GM20000 (cell line): ENCODE data around the gene LDLRAP1.

Source experiments
- DNase-seq: peaks from one replicate; pipeline ENCODE4 v3.0.0; 2012; ENCODE audit warnings: low spot score
- TF ChIP-seq, protein P1 (sequence below): IDR thresholded peaks from 2 replicates; pipeline ENCODE4 v1.5.1; 2012; ENCODE audit warnings: mild to moderate bottlenecking, control low read depth; ENCODE audit errors: extremely low read depth, missing control alignments

LDLRAP1 gene

DNA sequence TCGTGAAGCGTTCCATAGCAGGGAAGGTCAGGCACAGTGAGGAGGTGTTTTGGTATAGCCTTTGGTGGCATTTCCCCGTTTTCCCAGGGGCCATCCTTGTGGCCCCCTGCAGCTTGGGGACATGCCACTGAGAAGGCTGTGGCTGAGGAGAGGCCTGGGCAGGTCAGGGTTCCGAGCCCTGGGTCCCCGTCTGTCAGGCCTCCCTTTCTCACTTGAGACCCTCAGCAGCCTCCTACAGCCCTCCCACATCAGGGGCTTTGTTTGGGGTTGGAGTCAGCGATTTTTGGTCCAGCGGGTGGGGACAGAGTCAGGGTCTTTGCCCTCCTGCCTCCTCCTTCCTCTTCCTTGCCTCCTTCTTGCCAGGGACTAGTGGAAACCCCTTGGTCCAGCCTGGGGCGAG lies 22.2 kb downstream of the LDLRAP1 start:
- TF ChIP-seq, protein P1, sequence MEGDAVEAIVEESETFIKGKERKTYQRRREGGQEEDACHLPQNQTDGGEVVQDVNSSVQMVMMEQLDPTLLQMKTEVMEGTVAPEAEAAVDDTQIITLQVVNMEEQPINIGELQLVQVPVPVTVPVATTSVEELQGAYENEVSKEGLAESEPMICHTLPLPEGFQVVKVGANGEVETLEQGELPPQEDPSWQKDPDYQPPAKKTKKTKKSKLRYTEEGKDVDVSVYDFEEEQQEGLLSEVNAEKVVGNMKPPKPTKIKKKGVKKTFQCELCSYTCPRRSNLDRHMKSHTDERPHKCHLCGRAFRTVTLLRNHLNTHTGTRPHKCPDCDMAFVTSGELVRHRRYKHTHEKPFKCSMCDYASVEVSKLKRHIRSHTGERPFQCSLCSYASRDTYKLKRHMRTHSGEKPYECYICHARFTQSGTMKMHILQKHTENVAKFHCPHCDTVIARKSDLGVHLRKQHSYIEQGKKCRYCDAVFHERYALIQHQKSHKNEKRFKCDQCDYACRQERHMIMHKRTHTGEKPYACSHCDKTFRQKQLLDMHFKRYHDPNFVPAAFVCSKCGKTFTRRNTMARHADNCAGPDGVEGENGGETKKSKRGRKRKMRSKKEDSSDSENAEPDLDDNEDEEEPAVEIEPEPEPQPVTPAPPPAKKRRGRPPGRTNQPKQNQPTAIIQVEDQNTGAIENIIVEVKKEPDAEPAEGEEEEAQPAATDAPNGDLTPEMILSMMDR = no peak

DNA sequence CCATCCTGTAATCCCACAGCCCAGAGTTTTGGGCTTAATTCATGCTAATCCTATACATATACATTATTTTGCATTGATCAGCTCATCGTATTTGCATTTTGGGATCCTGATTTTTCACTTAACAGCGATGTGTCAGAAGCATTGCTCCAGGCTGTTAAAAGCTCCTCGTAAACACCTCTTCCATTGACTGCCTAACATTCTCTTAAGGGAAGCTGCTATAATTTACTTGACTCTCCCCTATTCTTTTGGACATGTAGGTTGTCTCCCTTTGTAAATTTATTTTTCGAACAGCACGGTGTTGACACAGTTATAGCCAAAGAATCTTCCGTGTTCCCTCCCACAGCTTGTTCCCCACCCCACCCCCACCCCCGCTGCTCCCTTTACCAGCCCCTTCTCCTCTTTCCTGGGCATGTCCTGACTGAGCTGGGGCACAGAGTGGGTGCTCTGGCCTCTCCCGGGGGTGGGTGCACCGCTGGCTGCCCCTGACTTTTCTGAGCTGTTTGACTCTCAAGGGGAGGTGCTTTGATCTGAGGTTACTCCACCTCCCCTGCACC lies 22.8 kb downstream of the LDLRAP1 start:
- TF ChIP-seq, protein P1 = no peak
- DNase-seq = no peak

More for the DNA sequence above, 22.2 kb downstream of the LDLRAP1 start:
- DNase-seq = no peak

DNA sequence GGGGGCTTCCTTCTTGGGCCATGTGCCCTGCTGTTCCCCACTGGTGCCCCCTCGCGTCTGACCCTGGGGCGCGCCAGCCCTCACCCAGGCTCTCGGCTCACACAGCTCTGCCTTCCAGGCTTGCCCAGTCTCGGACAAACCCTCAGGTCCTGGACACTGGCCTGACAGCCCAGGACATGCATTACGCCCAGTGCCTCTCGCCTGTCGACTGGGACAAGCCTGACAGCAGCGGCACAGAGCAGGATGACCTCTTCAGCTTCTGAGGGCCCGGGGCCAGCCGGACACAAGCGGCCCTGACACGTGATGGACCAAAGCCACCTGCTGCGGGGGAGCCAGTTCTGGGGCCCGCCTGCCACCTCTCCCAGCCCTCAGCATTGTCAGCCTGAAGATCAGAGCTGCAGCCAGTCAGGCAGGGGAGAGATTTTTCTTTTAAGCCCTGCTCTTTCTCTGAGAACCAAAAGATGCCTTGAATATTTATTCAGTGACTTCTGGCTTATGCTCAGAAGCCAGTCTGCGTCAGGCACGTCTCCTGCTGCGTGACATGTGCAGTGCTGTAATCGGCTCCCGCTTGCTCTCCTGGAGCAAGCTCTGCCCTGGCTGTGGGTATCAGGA lies 23.4 kb downstream of the LDLRAP1 start:
- TF ChIP-seq, protein P1 = no peak
- no peak for DNase-seq

DNA sequence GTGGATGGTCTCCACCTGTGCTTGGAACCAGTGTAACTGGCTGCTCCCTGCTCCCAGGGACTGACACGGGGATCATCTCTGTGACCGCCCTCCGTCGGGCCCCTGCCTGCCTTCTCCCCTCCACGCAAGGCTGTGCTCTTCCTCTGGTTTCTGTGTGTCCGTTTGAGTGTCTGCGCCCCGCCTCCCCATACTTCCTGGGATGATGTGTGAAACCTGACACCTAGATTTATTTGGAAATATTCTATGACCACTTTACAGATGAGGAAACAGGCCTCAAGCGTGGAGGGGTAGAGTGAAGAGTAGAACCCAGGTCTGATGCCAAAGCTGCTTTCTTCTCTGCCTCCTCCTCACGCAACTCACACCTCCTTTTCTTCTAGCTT lies 24.3 kb downstream of the LDLRAP1 start:
- no peak for DNase-seq
- TF ChIP-seq, protein P1 = no peak

DNA sequence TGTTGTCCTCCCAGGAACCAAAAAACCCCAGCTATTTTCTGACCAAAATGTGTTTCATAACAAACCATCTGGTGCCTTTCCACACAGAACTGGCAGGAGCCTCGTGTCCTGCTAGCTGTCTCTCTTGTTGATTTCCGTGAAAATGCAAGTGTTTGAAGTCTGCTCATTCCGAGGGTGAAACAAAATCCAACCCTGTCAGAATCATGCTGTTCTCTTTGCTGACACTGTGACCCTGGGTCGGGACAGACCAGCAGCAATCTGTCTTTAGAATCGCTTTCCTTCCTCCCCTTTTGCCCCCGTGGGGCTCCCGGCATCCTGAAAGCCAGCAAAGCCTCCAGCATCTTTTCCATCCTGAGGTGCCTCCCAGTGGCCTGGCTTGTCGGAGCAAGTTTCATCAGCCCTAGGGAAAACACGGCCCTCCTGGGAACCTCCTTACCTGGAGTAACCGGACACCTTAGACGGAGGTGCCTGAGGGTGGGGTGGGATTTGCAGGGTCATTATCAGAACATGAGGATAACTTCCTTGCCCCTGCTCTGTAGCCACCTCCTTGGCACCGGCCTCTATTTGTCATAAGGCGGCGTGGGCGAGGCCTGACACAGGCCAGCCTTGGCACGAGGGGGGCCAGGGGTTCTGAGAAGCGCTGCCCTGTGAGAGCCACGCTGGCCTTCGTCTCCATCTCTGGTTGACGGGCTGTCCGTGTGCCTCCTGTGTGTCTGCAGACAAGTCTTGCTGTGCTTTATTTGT lies 24.9 kb downstream of the LDLRAP1 start:
- no peak for DNase-seq
- TF ChIP-seq, protein P1 = no peak

DNA sequence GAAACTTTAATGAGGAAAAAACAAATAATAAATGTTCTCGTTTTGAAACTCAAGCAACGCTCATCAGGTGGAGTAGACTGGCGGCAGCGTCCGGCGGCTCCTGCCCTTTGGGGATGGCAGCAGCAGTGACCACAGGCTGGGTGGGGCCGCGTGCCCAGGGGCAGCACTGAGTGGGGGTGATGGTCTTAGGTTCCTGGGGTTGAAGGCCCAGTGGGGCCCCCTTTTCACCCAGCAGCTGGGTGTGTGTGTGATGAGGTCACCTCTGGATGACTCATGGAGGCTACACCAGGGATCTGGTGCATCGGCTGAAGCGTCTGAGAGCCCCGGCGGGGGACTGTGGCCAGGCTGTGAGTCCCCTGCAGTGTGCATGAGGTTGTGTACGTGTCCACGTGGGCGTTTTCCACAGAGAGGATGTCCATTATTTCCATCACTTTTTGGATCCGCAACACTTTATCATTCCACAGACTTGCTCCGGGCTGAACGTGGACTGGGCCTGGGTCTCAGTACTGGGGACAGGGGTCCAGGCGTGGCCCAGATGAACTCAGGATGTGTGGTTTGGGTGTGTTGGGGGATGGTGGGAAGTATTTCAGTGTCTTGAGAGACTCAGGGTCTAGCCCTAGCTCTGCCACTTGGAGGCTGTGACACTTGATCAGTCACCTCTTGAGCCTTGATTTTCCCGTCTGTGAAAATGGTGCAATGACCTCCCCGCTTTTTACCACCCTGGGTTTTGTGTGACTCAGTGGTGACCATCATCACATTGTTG lies 25.6 kb downstream of the LDLRAP1 start:
- no peak for DNase-seq

More for the DNA sequence above, 25.6 kb downstream of the LDLRAP1 start:
- TF ChIP-seq, protein P1 = no peak
